K562 (cell line): ENCODE measurements around the gene TRAPPC2B. TPM values are rescaled to one million over a fixed set of nuclear protein-coding genes. Genes with fewer than 3 reads are reported as not detected.

Experiments used
- CREB3 ChIP-seq: fragments of 450-650 bp; conservative IDR thresholded peaks from 2 replicates; pipeline ENCODE4 v1.6.1; 2016; ENCODE audit warnings: missing genetic modification characterization, low read depth, mild to moderate bottlenecking, missing compliant biosample characterization, moderate library complexity
- E2F6 ChIP-seq, 2 experiments: IDR thresholded peaks; 2 replicates each; pipeline ENCODE4 v1.6.1; 2011; ENCODE audit warnings: borderline replicate concordance in 1 of 2, control low read depth in 1 of 2, low read depth in 1 of 2, low read length in 1 of 2, mild to moderate bottlenecking in 1 of 2, mixed read lengths in 1 of 2, moderate library complexity in 1 of 2; ENCODE audit not compliant: insufficient read depth in 1 of 2, insufficient read length in 1 of 2, poor library complexity in 1 of 2, severe bottlenecking in 1 of 2; ENCODE audit errors: extremely low read depth in 1 of 2
- ERF ChIP-seq: fragments of 450-650 bp; formaldehyde crosslinking; IDR thresholded peaks from 2 replicates; pipeline ENCODE4 v1.4.0; 2020; ENCODE audit warnings: mild to moderate bottlenecking, mixed read lengths
- HNRNPLL ChIP-seq: fragments of 200-400 bp; formaldehyde crosslinking; IDR thresholded peaks from 2 replicates; pipeline ENCODE4 v1.6.1; 2017; ENCODE audit warnings: low read length, low read depth, mild to moderate bottlenecking; ENCODE audit not compliant: poor library complexity, severe bottlenecking
- ILK ChIP-seq: fragments of 450-650 bp; IDR thresholded peaks from 2 replicates; pipeline ENCODE4 v1.6.1; 2016; ENCODE audit warnings: missing genetic modification characterization, low read depth, mild to moderate bottlenecking, missing compliant biosample characterization, moderate library complexity, borderline replicate concordance
- KDM1A ChIP-seq, 2 experiments: fragments of 450-650 bp; IDR thresholded peaks; 2 replicates each; pipeline ENCODE4 v1.6.1; 2016; ENCODE audit warnings: mild to moderate bottlenecking in 2 of 2
- MECOM ChIP-seq: fragments of 250-450 bp; sonication (Bioruptor Pico); IDR thresholded peaks from 2 replicates; pipeline ENCODE4 v1.8.0; 2022; ENCODE audit warnings: inconsistent platforms
- NCOA4 ChIP-seq: fragments of 450-650 bp; IDR thresholded peaks from 2 replicates; pipeline ENCODE4 v1.6.1; 2018; ENCODE audit warnings: mild to moderate bottlenecking; ENCODE audit not compliant: partially characterized antibody
- PREB ChIP-seq: sonication (generic); formaldehyde crosslinking; IDR thresholded peaks from 2 replicates; pipeline ENCODE4 v1.8.1; 2023; ENCODE audit warnings: mild to moderate bottlenecking, missing genetic modification reagents
- PRPF4 ChIP-seq: fragments of 200-400 bp; formaldehyde crosslinking; IDR thresholded peaks from one replicate; pipeline ENCODE4 v1.6.1; 2017; ENCODE audit warnings: low read length, low read depth, mild to moderate bottlenecking; ENCODE audit not compliant: insufficient read depth, poor library complexity, severe bottlenecking
- RAD21 ChIP-seq, 2 experiments: fragments of 250-450 bp in 1 of 2; fragments of 450-650 bp in 1 of 2; sonication (Bioruptor Pico) in 1 of 2; formaldehyde crosslinking in 1 of 2; IDR thresholded peaks in 1 of 2; conservative IDR thresholded peaks in 1 of 2; 2 replicates each; pipeline versions ENCODE4 v1.4.0 to v1.8.0; 2020 to 2022; ENCODE audit warnings: mild to moderate bottlenecking in 2 of 2, moderate library complexity in 1 of 2
- SMARCA4 ChIP-seq: fragments of 450-650 bp; IDR thresholded peaks from 2 replicates; pipeline ENCODE4 v1.6.1; 2016
- SRSF9 ChIP-seq: fragments of 200-400 bp; formaldehyde crosslinking; IDR thresholded peaks from 2 replicates; pipeline ENCODE4 v1.6.1; 2017; ENCODE audit warnings: low read depth, low read length, borderline replicate concordance
- TFE3 ChIP-seq: fragments of 450-650 bp; formaldehyde crosslinking; IDR thresholded peaks from 2 replicates; pipeline ENCODE4 v1.4.0; 2020; ENCODE audit warnings: mild to moderate bottlenecking, mixed read lengths
- THRB ChIP-seq: fragments of 450-650 bp; formaldehyde crosslinking; conservative IDR thresholded peaks from 2 replicates; pipeline ENCODE4 v1.4.0; 2022; ENCODE audit warnings: mild to moderate bottlenecking, missing genetic modification characterization
- ZNF143 ChIP-seq: sonication (generic); formaldehyde crosslinking; IDR thresholded peaks from 2 replicates; pipeline ENCODE4 v1.9.0; 2022; ENCODE audit warnings: mild to moderate bottlenecking, missing genetic modification reagents
- ZNF57 ChIP-seq: fragments of 450-650 bp; formaldehyde crosslinking; IDR thresholded peaks from 2 replicates; pipeline ENCODE4 v1.4.0; 2020; ENCODE audit warnings: mild to moderate bottlenecking, moderate library complexity
- ZNF639 ChIP-seq, 2 experiments: fragments of 200-800 bp in 1 of 2; sonication (Bioruptor generic) in 1 of 2; sonication (generic) in 1 of 2; formaldehyde crosslinking in 1 of 2; IDR thresholded peaks in 1 of 2; conservative IDR thresholded peaks in 1 of 2; 2 replicates each; pipeline versions ENCODE4 v1.5.0 to v1.6.1; 2016 to 2020; ENCODE audit warnings: missing compliant biosample characterization in 1 of 2, missing genetic modification characterization in 1 of 2, missing genetic modification reagents in 1 of 2
- polyA plus RNA-seq, 8 experiments: library from polyadenylated mRNA; depleted of rRNA in 4 of 8; stranded (reverse) in 5 of 8; unstranded in 3 of 8; fragments of >200 nt; fragmentation: Nextera tagmentation in 2 of 8; fragmentation: Illumina TruSeq in 1 of 8; extraction: Ambion mirVana in 2 of 8; extraction: Trizol in 1 of 8; gene quantifications; 2 replicates each; pipeline versions ENCODE4 v1.2.1 to v1.2.3, GENCODE V29; 2011 to 2014; ENCODE audit warnings: inconsistent platforms in 1 of 8, missing spikeins in 1 of 8
- total RNA-seq, 7 experiments: library from RNA; depleted of rRNA in 6 of 7; stranded (reverse); fragments of >200 nt in 6 of 7; fragmentation: Illumina TruSeq in 2 of 7; extraction: Trizol in 2 of 7; gene quantifications; 2 replicates each; pipeline versions ENCODE4 v1.2.1 to v1.2.3, GENCODE V29; 2011 to 2021; ENCODE audit warnings: low replicate concordance in 1 of 7

TRAPPC2B gene
- total and polyA plus RNA-seq, 9 of the 15 experiments (the other 6 are each of a cell fraction or from before 2014, with no cell fraction given): 2.2 to 20.4 (median 4.6) TPM

- TF ChIP-seq E2F6 (IDR thresholded peaks at IDR 0.05; ENCODE audit: borderline replicate concordance in 1 of 2, extremely low read depth in 1 of 2, insufficient read depth in 1 of 2, insufficient read length in 1 of 2, low read depth in 1 of 2, low read length in 1 of 2, poor library complexity in 1 of 2, severe bottlenecking in 1 of 2): peak in 1 of 2 experiments; percentile 61
- peak in 1 of 2 experiments; percentile 54; a peak in 1 of 4 replicates for TF ChIP-seq ZNF639 (CRISPR knock-in tag; conservative IDR thresholded peaks at IDR 0.05 in 1 of 2, IDR thresholded peaks at IDR 0.05 in 1 of 2)
- TF ChIP-seq PREB (CRISPR knock-in tag): no peak
- TF ChIP-seq THRB (CRISPR knock-in tag): no peak
- no peak for TF ChIP-seq ERF (CRISPR knock-in tag)
- no peak for TF ChIP-seq PRPF4
- TF ChIP-seq MECOM: no peak
- no peak for TF ChIP-seq CREB3 (tag)
- TF ChIP-seq SRSF9: no peak
- TF ChIP-seq RAD21 (CRISPR knock-in tag; conservative IDR thresholded peaks at IDR 0.05 in 1 of 2, IDR thresholded peaks at IDR 0.05 in 1 of 2): no peak
- TF ChIP-seq NCOA4: no peak
- TF ChIP-seq ZNF57: no peak
- TF ChIP-seq TFE3 (CRISPR knock-in tag): no peak
- TF ChIP-seq HNRNPLL: peak; percentile 35
- no peak for TF ChIP-seq SMARCA4
- TF ChIP-seq KDM1A (IDR thresholded peaks at IDR 0.05): no peak
- TF ChIP-seq ILK (tag): no peak
- peak; percentile 84 for TF ChIP-seq ZNF143 (CRISPR knock-in tag)
Measured at GRCh38 chr19:57362997-57363687, at the start of gene TRAPPC2B, which contains the start of gene ZNF547 (continued).
